Measurements from ENCODE around the gene TRPM1. TPM values are rescaled to one million over a fixed set of nuclear protein-coding genes. Genes with fewer than 3 reads are reported as not detected.

The TRPM1 gene
- total RNA-seq, 4 donors from 2014 or later, result not detected

DNA sequence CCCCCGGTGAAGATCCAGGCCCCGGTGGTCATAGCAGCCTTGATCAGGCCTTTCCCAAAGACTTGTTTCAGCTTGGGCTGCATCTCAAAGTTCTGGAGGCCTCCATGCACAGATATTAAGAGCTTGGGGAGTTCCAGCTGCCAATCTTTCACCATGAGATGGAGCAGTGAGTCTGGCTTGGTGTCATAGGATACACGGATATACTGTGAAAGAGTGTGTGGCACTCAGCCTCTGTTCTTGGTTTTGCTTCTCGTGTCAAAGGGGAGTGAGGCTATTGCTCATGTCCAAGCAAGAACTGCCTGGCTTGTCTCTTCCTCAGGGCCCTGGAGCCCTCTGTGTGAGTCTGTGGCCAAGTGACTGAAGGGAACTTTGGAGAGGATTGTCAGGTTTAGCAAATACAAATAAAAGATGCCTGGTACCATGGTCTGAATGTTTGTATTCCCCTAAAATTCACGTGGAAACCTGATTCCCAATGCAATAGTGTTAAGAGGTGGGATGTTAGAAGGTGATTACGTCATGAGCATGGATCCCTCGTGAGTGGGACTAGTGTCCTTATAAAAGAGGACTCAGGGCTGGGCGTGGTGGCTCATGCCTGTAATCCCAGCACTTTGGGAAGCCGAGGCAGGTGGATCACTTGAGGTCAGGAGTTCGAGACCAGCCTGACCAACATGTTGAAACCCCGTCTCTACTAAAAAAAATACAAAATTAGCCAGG lies 33.5 kb downstream of the TRPM1 start:
- no peak overlapping the region for H3K27ac ChIP-seq
- peaks cover 5% of the 10 kb centered on the region for H3K27me3 ChIP-seq
- no peak for ATAC-seq
- no peak overlapping the region for H3K4me3 ChIP-seq
- no peak for TF ChIP-seq POLR2A (IDR thresholded peaks at IDR 0.05)
- no peak for TF ChIP-seq POLR2AphosphoS5 (IDR thresholded peaks at IDR 0.05)
- TF ChIP-seq, protein P1, sequence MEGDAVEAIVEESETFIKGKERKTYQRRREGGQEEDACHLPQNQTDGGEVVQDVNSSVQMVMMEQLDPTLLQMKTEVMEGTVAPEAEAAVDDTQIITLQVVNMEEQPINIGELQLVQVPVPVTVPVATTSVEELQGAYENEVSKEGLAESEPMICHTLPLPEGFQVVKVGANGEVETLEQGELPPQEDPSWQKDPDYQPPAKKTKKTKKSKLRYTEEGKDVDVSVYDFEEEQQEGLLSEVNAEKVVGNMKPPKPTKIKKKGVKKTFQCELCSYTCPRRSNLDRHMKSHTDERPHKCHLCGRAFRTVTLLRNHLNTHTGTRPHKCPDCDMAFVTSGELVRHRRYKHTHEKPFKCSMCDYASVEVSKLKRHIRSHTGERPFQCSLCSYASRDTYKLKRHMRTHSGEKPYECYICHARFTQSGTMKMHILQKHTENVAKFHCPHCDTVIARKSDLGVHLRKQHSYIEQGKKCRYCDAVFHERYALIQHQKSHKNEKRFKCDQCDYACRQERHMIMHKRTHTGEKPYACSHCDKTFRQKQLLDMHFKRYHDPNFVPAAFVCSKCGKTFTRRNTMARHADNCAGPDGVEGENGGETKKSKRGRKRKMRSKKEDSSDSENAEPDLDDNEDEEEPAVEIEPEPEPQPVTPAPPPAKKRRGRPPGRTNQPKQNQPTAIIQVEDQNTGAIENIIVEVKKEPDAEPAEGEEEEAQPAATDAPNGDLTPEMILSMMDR (IDR thresholded peaks at IDR 0.05), result no peak
- no peak for TF ChIP-seq EP300 (IDR thresholded peaks at IDR 0.05)
- no peaks in the 10 kb centered on the region for H3K9me3 ChIP-seq
- 81 to 86% methylated on average over 2 to 6 of the region's 11 CpGs for WGBS, 2 donors (ENCODE audit: low coverage in 1 of 2)
- H3K36me3 ChIP-seq, result no peaks in the 10 kb centered on the region
- H3K4me1 ChIP-seq, result no peaks in the 10 kb centered on the region

DNA sequence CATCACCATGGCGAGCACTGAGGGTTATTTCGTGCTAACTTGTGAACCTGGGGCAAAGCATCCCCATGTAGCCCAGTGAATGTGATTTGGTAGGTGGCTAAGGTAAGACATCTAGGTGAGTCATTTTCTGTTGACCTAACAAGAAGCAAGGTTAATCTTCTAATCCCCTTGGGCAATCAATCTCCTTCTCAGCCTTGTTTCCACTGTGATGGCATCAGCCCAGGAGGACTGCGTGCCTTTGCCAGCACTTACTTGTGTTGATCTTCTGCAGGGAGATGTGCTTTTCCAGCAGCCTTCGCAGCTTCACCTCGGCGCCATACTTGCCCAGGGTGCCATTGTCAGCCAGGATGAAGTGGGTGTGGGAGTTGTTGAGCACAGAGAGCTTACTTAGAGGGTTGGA lies 35.7 kb downstream of the TRPM1 start:
- no peaks in the 10 kb centered on the region for H3K4me1 ChIP-seq
- H3K9me3 ChIP-seq, result no peaks in the 10 kb centered on the region
- no peaks in the 10 kb centered on the region for H3K36me3 ChIP-seq
- peaks cover 5% of the 10 kb centered on the region for H3K27me3 ChIP-seq
- 62 to 77% methylated on average over 3 to 6 of the region's 6 CpGs for WGBS, 2 donors (ENCODE audit: low coverage in 1 of 2)
- H3K4me3 ChIP-seq, result no peak overlapping the region
- TF ChIP-seq, protein P1 (IDR thresholded peaks at IDR 0.05), result no peak
- no peak for TF ChIP-seq EP300 (IDR thresholded peaks at IDR 0.05)
- TF ChIP-seq POLR2A (IDR thresholded peaks at IDR 0.05), result no peak
- no peak for TF ChIP-seq POLR2AphosphoS5 (IDR thresholded peaks at IDR 0.05)
- no peak overlapping the region for H3K27ac ChIP-seq
- no peak for ATAC-seq

DNA sequence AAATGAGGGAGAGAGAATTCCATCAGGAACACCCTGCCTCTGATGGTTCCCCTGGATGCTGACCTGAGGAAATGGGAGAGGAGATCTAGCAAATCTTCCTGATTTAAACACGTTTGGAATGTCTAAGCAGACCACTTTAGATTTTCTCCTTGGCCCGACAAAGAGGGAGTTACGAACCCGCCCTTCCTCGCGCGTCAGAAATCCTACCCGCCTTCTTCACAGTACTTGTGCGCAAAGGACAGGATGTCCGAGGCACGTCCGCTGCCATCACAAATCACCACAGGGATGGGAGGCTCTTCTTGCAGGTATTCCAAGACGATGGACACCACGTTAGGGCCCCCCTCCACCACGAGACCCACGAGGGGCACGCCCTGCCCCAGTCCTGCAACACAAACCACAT lies 38.6 kb downstream of the TRPM1 start:
- WGBS, 2 donors (ENCODE audit: low coverage in 1 of 2), result 84 to 88% methylated on average over 9 to 17 of the region's 17 CpGs
- Histone ChIP-seq H3K9me3 (no peaks in the 10 kb centered on the region), H3K36me3 (no peaks in the 10 kb centered on the region), H3K27me3 (peaks cover 5% of the 10 kb centered on the region), H3K4me1 (no peaks in the 10 kb centered on the region), H3K4me3 (no peak overlapping the region), H3K27ac (no peak overlapping the region)
- TF ChIP-seq EP300 (IDR thresholded peaks at IDR 0.05) (no peak), POLR2A (IDR thresholded peaks at IDR 0.05) (no peak)
- TF ChIP-seq, protein P1 (IDR thresholded peaks at IDR 0.05), result no peak
- ATAC-seq, result no peak

DNA sequence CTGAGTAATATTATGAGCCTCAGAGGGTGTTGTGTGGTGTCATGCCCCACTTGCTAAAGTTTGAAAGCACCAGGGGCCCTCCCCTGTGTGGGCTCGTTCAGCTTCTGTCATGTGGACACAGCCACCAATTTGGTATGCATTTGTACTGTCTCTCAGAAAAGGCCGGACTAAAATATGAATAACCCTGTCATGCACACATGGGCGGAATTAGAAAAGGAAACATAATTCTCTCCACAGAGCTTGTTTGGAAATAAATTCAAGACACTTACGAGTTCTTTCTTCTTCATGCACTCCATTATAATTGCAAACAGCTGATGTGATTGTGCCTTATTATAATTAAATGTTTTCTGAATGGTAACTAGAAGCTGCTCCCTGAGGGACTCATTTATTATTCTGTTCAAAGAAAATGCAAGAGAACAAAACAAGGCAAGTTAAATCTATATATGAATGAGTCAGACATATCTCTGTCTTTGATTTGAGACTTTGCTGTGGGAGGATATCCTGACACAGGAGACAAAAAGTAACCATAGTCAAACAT lies 39.1 kb downstream of the TRPM1 start:
- peaks cover 5% of the 10 kb centered on the region for H3K27me3 ChIP-seq
- no peaks in the 10 kb centered on the region for H3K4me1 ChIP-seq
- peaks cover 0 to 3% (median 0%) of the 10 kb centered on the region in 3 donors for H3K9me3 ChIP-seq
- WGBS, 2 donors (ENCODE audit: low coverage in 1 of 2), result 34 to 38% methylated on average over 1 to 3 of the region's 4 CpGs
- H3K36me3 ChIP-seq, result no peaks in the 10 kb centered on the region
- H3K4me3 ChIP-seq, result no peak overlapping the region
- TF ChIP-seq POLR2AphosphoS5 (IDR thresholded peaks at IDR 0.05) (no peak), EP300 (IDR thresholded peaks at IDR 0.05) (no peak), POLR2A (IDR thresholded peaks at IDR 0.05) (no peak)
- TF ChIP-seq, protein P1 (IDR thresholded peaks at IDR 0.05), result no peak
- no peak for ATAC-seq
- H3K27ac ChIP-seq, result no peak overlapping the region

Measured in gastroesophageal sphincter (tissue), 4 donors.